CD4-positive, CD25-positive, alpha-beta regulatory T cell (primary cell): ENCODE results near the gene RPL18. TPM values are rescaled to one million over a fixed set of nuclear protein-coding genes. Genes with fewer than 3 reads are reported as not detected.

Experiments
- ATAC-seq, 2 donors: fragments of 150-1000 bp; cut with Tn5 transposase; one replicate each; pipeline ENCODE4 v1.10.0; 2021; ENCODE audit warnings: low read depth in 2 of 2, moderate number of reproducible peaks in 2 of 2, moderate library complexity in 1 of 2
- DNase-seq, 3 donors: peaks; one replicate each; pipeline versions ENCODE4 v3.0.0 to v3.0.0-alpha.2; 2012 to 2022; ENCODE audit warnings: mixed read lengths in 1 of 3
- H3K27ac ChIP-seq: one replicate; pipeline ENCODE4 v1.7.0; 2013; ENCODE audit warnings: mild to moderate bottlenecking, low read length; ENCODE audit not compliant: insufficient read depth, poor library complexity, severe bottlenecking
- H3K27me3 ChIP-seq: one replicate; pipeline ENCODE4 v1.7.0; 2013; ENCODE audit warnings: low read length; ENCODE audit not compliant: control insufficient read depth, insufficient read depth
- H3K36me3 ChIP-seq: one replicate; pipeline ENCODE4 v1.7.0; 2013; ENCODE audit warnings: mild to moderate bottlenecking, low read length, moderate library complexity; ENCODE audit not compliant: control insufficient read depth, insufficient read depth
- H3K4me1 ChIP-seq: 2 replicates; pipeline ENCODE4 v1.7.0; 2013; ENCODE audit warnings: mild to moderate bottlenecking, low read length; ENCODE audit not compliant: insufficient read depth, control insufficient read depth, poor library complexity, severe bottlenecking
- H3K4me3 ChIP-seq: one replicate; pipeline ENCODE4 v1.7.0; 2013; ENCODE audit warnings: low read depth, mild to moderate bottlenecking, low read length, moderate library complexity
- H3K9me3 ChIP-seq, 2 experiments: 1 replicate in 1 of 2; 2 replicates in 1 of 2; pipeline ENCODE4 v1.7.0; 2013; ENCODE audit warnings: low read length in 2 of 2, mild to moderate bottlenecking in 1 of 2, moderate library complexity in 1 of 2; ENCODE audit not compliant: control insufficient read depth in 2 of 2
- H3K27ac Mint-ChIP-seq, 3 donors: one replicate each; pipeline ENCODE4 v1.8.0; 2020 to 2022; ENCODE audit warnings: mild to moderate bottlenecking in 3 of 3, mixed read lengths in 3 of 3, moderate library complexity in 2 of 3
- H3K27me3 Mint-ChIP-seq: one replicate; pipeline ENCODE4 v1.8.0; 2022; ENCODE audit warnings: mild to moderate bottlenecking, mixed read lengths
- H3K36me3 Mint-ChIP-seq: one replicate; pipeline ENCODE4 v1.8.0; 2020; ENCODE audit warnings: mixed read lengths
- H3K4me1 Mint-ChIP-seq, 4 donors: one replicate each; pipeline ENCODE4 v1.8.0; 2020 to 2022; ENCODE audit warnings: mixed read lengths in 4 of 4, mild to moderate bottlenecking in 1 of 4
- H3K4me3 Mint-ChIP-seq, 4 donors: one replicate each; pipeline ENCODE4 v1.8.0; 2020 to 2022; ENCODE audit warnings: mild to moderate bottlenecking in 4 of 4, mixed read lengths in 4 of 4, moderate library complexity in 3 of 4
- H3K9me3 Mint-ChIP-seq, 7 donors: one replicate each; pipeline ENCODE4 v1.8.0; 2020 to 2022; ENCODE audit warnings: mixed read lengths in 7 of 7, mild to moderate bottlenecking in 3 of 7, moderate library complexity in 2 of 7
- polyA plus RNA-seq, 4 donors: library from polyadenylated mRNA; unstranded; fragments of 300-500 nt; fragmentation: Illumina TruSeq; gene quantifications; one replicate each; pipeline ENCODE4 v1.2.3, GENCODE V29; 2021
- total RNA-seq: library from RNA; stranded (reverse); gene quantifications from one replicate; pipeline ENCODE4 v1.2.3, GENCODE V29; 2022

RPL18 gene
- total and polyA plus RNA-seq, 5 donors from 2014 or later: 1,618 to 2,428 (median 1,903) TPM

GRCh38 chr19:48636859-48637448 lies 18.0 kb upstream of the RPL18 start, which contains the start of gene DBP:
DBP (minus strand) TSS chr19:48637379; CDS start chr19:48636994, 385 bp downstream.
- Mint-ChIP-seq H3K27ac (peak within 1 kb of the TSS; percentile 97 to 98 (median 98)), H3K9me3 (peaks cover 0 to 2% (median 0%) of the 10 kb centered on the region in 7 donors), H3K36me3 (peaks cover 10% of the 10 kb centered on the region), H3K4me3 (peak within 1 kb of the TSS; percentile 91 to 99 (median 96)), H3K27me3 (no peaks in the 10 kb centered on the region), H3K4me1 (peaks cover 9 to 66% (median 16%) of the 10 kb centered on the region in 4 donors)
- peaks cover 13% of the 10 kb centered on the region for H3K36me3 ChIP-seq
- ATAC-seq (no peak), DNase-seq (peak in 1 of 3 donors; percentile 19)
- H3K4me1 ChIP-seq: peaks cover 44% of the 10 kb centered on the region
- peak within 1 kb of the TSS; percentile 90 for H3K4me3 ChIP-seq
- H3K9me3 ChIP-seq: no peaks in the 10 kb centered on the region
- peak within 1 kb of the TSS; percentile 95 for H3K27ac ChIP-seq
- H3K27me3 ChIP-seq: no peaks in the 10 kb centered on the region

GRCh38 chr19:48635966-48636858 lies 17.2 kb upstream of the RPL18 start:
- ATAC-seq (no peak), DNase-seq (peak; percentile 30 to 37 (median 34))
- H3K9me3 Mint-ChIP-seq: no peaks in the 10 kb centered on the region
- H3K4me1 Mint-ChIP-seq: peaks cover 9 to 69% (median 15%) of the 10 kb centered on the region in 4 donors
- H3K27ac Mint-ChIP-seq: peak overlapping the region; percentile 93 to 100 (median 94)
- Histone ChIP-seq H3K9me3 (no peaks in the 10 kb centered on the region), H3K36me3 (peaks cover 20% of the 10 kb centered on the region), H3K4me3 (peak overlapping the region; percentile 90), H3K27me3 (no peaks in the 10 kb centered on the region), H3K4me1 (peaks cover 44% of the 10 kb centered on the region), H3K27ac (peak overlapping the region; percentile 95)
- H3K27me3 Mint-ChIP-seq: no peaks in the 10 kb centered on the region
- peak overlapping the region; percentile 91 to 99 (median 96) for H3K4me3 Mint-ChIP-seq
- H3K36me3 Mint-ChIP-seq: peaks cover 10% of the 10 kb centered on the region

- peaks cover 9 to 69% (median 15%) of the 10 kb centered on the region in 4 donors for H3K4me1 Mint-ChIP-seq
- DNase-seq (peak; percentile 70 to 74 (median 72)), ATAC-seq (peak in 1 of 2 donors; percentile 3)
- H3K9me3 Mint-ChIP-seq: no peaks in the 10 kb centered on the region
- Histone ChIP-seq H3K36me3 (peaks cover 28% of the 10 kb centered on the region), H3K27me3 (no peaks in the 10 kb centered on the region), H3K9me3 (no peaks in the 10 kb centered on the region), H3K4me1 (peaks cover 49% of the 10 kb centered on the region), H3K27ac (peak overlapping the region; percentile 95), H3K4me3 (peak overlapping the region; percentile 90)
- peak overlapping the region; percentile 94 to 96 (median 94) for H3K27ac Mint-ChIP-seq
- H3K27me3 Mint-ChIP-seq: no peaks in the 10 kb centered on the region
- H3K4me3 Mint-ChIP-seq: peak overlapping the region; percentile 94 to 99 (median 97)
- peaks cover 10% of the 10 kb centered on the region for H3K36me3 Mint-ChIP-seq
These were observed 16.4 kb upstream of the RPL18 start for GRCh38 chr19:48635263-48635965.

GRCh38 chr19:48634424-48635262 lies 15.7 kb upstream of the RPL18 start:
- H3K4me1 ChIP-seq: peaks cover 49% of the 10 kb centered on the region
- peak overlapping the region; percentile 87 to 95 (median 92) for H3K4me3 Mint-ChIP-seq
- H3K36me3 ChIP-seq: peaks cover 36% of the 10 kb centered on the region
- peak overlapping the region; percentile 94 to 96 (median 94) for H3K27ac Mint-ChIP-seq
- H3K27me3 Mint-ChIP-seq: no peaks in the 10 kb centered on the region
- no peaks in the 10 kb centered on the region for H3K9me3 ChIP-seq
- peaks cover 9 to 65% (median 15%) of the 10 kb centered on the region in 4 donors for H3K4me1 Mint-ChIP-seq
- H3K27ac ChIP-seq: peak overlapping the region; percentile 95
- no peaks in the 10 kb centered on the region for H3K9me3 Mint-ChIP-seq
- no peaks in the 10 kb centered on the region for H3K27me3 ChIP-seq
- peaks cover 14% of the 10 kb centered on the region for H3K36me3 Mint-ChIP-seq
- peak overlapping the region; percentile 82 for H3K4me3 ChIP-seq
- peak; percentile 84 to 97 (median 87) for DNase-seq
- ATAC-seq: peak; percentile 10 to 18

GRCh38 chr19:48634036-48634342 lies 15.0 kb upstream of the RPL18 start:
- ATAC-seq (no peak), DNase-seq (no peak)
- peak overlapping the region; percentile 95 for H3K27ac ChIP-seq
- H3K36me3 ChIP-seq: peaks cover 38% of the 10 kb centered on the region
- Mint-ChIP-seq H3K9me3 (no peaks in the 10 kb centered on the region), H3K27ac (peak overlapping the region; percentile 94 to 96 (median 94)), H3K4me3 (peak overlapping the region; percentile 87 to 95 (median 92)), H3K36me3 (peaks cover 14% of the 10 kb centered on the region), H3K4me1 (peaks cover 9 to 61% (median 12%) of the 10 kb centered on the region in 4 donors), H3K27me3 (no peaks in the 10 kb centered on the region)
- peak overlapping the region; percentile 82 for H3K4me3 ChIP-seq
- peaks cover 49% of the 10 kb centered on the region for H3K4me1 ChIP-seq
- H3K27me3 ChIP-seq: no peaks in the 10 kb centered on the region
- no peaks in the 10 kb centered on the region for H3K9me3 ChIP-seq

GRCh38 chr19:48633148-48634035 lies 14.4 kb upstream of the RPL18 start:
- peaks cover 11% of the 10 kb centered on the region for H3K36me3 Mint-ChIP-seq
- ATAC-seq (no peak), DNase-seq (no peak)
- no peaks in the 10 kb centered on the region for H3K9me3 Mint-ChIP-seq
- peaks cover 4 to 56% (median 7%) of the 10 kb centered on the region in 4 donors for H3K4me1 Mint-ChIP-seq
- H3K36me3 ChIP-seq: peaks cover 38% of the 10 kb centered on the region
- H3K4me3 ChIP-seq: peak overlapping the region; percentile 82
- H3K4me1 ChIP-seq: peaks cover 44% of the 10 kb centered on the region
- no peaks in the 10 kb centered on the region for H3K9me3 ChIP-seq
- no peaks in the 10 kb centered on the region for H3K27me3 ChIP-seq
- peak overlapping the region in 3 of 4 donors; percentile 82 to 90 (median 87) for H3K4me3 Mint-ChIP-seq
- peak overlapping the region; percentile 95 for H3K27ac ChIP-seq
- H3K27me3 Mint-ChIP-seq: no peaks in the 10 kb centered on the region
- H3K27ac Mint-ChIP-seq: peak overlapping the region; percentile 94 to 96 (median 94)
